SK-N-SH (cell line): ENCODE measurements around the gene ZNF614. TPM values are rescaled to one million over a fixed set of nuclear protein-coding genes. Genes with fewer than 3 reads are reported as not detected.

ENCODE experiments used
- CTCF ChIA-PET: fragments of 300-600, 350-600 bp; formaldehyde crosslinking; extraction: SDS; loops from one replicate; lab custom pipeline; 2021; lab: Yijun Ruan, JAX
- POLR2A ChIA-PET: fragments of 350-600 bp; sonication (Branson Sonifier 250); formaldehyde crosslinking; extraction: SDS; loops from one replicate; lab custom pipeline; 2020; ENCODE audit warnings: antibody characterized with exemption, inconsistent platforms; lab: Yijun Ruan, JAX
- DNase-seq: peaks from one replicate; pipeline ENCODE4 v3.0.0; 2012
- H2AFZ ChIP-seq: fragments of 200-600 bp; sonication (generic); 2 replicates; pipeline ENCODE4 v1.8.1; 2016; ENCODE audit warnings: antibody characterized with exemption, mild to moderate bottlenecking, low read depth
- H3F3A ChIP-seq: fragments of 200-600 bp; sonication (generic); replicated peaks from 2 replicates; pipeline ENCODE3; 2016; ENCODE audit warnings: antibody characterized with exemption, mild to moderate bottlenecking; ENCODE audit not compliant: insufficient read depth
- H3K27ac ChIP-seq, 2 experiments: fragments of 200-500 bp in 1 of 2; fragments of 200-600 bp in 1 of 2; sonication (Bioruptor generic) in 1 of 2; sonication (generic), shearing (Covaris generic) in 1 of 2; 2 replicates each; pipeline versions ENCODE4 v1.5.1 to v1.6.1; 2014 to 2016; ENCODE audit warnings: low read depth in 2 of 2, inconsistent platforms in 1 of 2, low read length in 1 of 2, mild to moderate bottlenecking in 1 of 2, mixed read lengths in 1 of 2
- H3K27me3 ChIP-seq: fragments of 200-600 bp; sonication (generic), shearing (Covaris generic); 2 replicates; pipeline ENCODE4 v1.6.1; 2016; ENCODE audit warnings: mixed run types; ENCODE audit not compliant: insufficient read depth
- H3K36me3 ChIP-seq, 2 experiments: fragments of 200-500 bp in 1 of 2; fragments of 200-600 bp in 1 of 2; sonication (Bioruptor generic) in 1 of 2; sonication (generic) in 1 of 2; replicated peaks in 1 of 2; 2 replicates each; pipeline versions ENCODE3 to v1.5.1; 2014 to 2016; ENCODE audit warnings: low read length in 1 of 2, mild to moderate bottlenecking in 1 of 2; ENCODE audit not compliant: insufficient read depth in 2 of 2, control insufficient read depth in 1 of 2
- H3K4me1 ChIP-seq, 2 experiments: fragments of 200-500 bp in 1 of 2; fragments of 200-600 bp in 1 of 2; sonication (Bioruptor generic) in 1 of 2; sonication (generic), shearing (Covaris generic) in 1 of 2; 2 replicates each; pipeline versions ENCODE4 v1.5.1 to v1.6.1; 2014 to 2016; ENCODE audit warnings: low read depth in 1 of 2, low read length in 1 of 2, mixed run types in 1 of 2; ENCODE audit not compliant: insufficient read depth in 2 of 2, control insufficient read depth in 1 of 2
- H3K4me2 ChIP-seq: fragments of 200-600 bp; sonication (generic), shearing (Covaris generic); 2 replicates; pipeline ENCODE4 v1.6.1; 2017; ENCODE audit warnings: mixed run types
- H3K4me3 ChIP-seq, 2 experiments: fragments of 200-500 bp in 1 of 2; fragments of 200-600 bp in 1 of 2; sonication (Bioruptor generic) in 1 of 2; sonication (generic), shearing (Covaris generic) in 1 of 2; 2 replicates each; pipeline versions ENCODE4 v1.5.1 to v1.8.1; 2014 to 2016; ENCODE audit warnings: low read depth in 2 of 2, inconsistent platforms in 1 of 2, low read length in 1 of 2, mild to moderate bottlenecking in 1 of 2, mixed read lengths in 1 of 2, moderate library complexity in 1 of 2
- H3K79me2 ChIP-seq: fragments of 200-600 bp; sonication (generic); 2 replicates; pipeline ENCODE4 v1.8.1; 2017; ENCODE audit warnings: mild to moderate bottlenecking; ENCODE audit not compliant: insufficient read depth
- H3K9ac ChIP-seq: fragments of 200-600 bp; sonication (generic); 2 replicates; pipeline ENCODE4 v1.6.1; 2017; ENCODE audit warnings: mixed run types
- H3K9me2 ChIP-seq: fragments of 200-600 bp; sonication (generic); 2 replicates; pipeline ENCODE4 v1.6.1; 2017; ENCODE audit warnings: mixed run types
- H3K9me3 ChIP-seq: fragments of 200-600 bp; sonication (generic); 2 replicates; pipeline ENCODE4 v1.6.1; 2017; ENCODE audit warnings: mixed run types, mild to moderate bottlenecking, moderate library complexity
- H4K20me1 ChIP-seq: fragments of 200-600 bp; sonication (generic); 2 replicates; pipeline ENCODE4 v1.6.1; 2017; ENCODE audit warnings: mild to moderate bottlenecking, mixed run types; ENCODE audit not compliant: insufficient read depth
- CHD2 ChIP-seq: fragments of 150-350 bp; IDR thresholded peaks from 2 replicates; pipeline ENCODE4 v1.6.1; 2018; ENCODE audit warnings: low read length; ENCODE audit not compliant: partially characterized antibody
- EZH2phosphoT487 ChIP-seq: fragments of 200-600 bp; sonication (generic); IDR thresholded peaks from 2 replicates; pipeline ENCODE4 v1.6.1; 2017; ENCODE audit warnings: low read depth, mixed run types, mild to moderate bottlenecking, antibody characterized with exemption, moderate library complexity, borderline replicate concordance
- FOSL2 ChIP-seq: IDR thresholded peaks from 2 replicates; pipeline ENCODE4 v1.4.0; 2012; ENCODE audit warnings: low read depth, mild to moderate bottlenecking, moderate library complexity, borderline replicate concordance
- FOXM1 ChIP-seq: IDR thresholded peaks from 2 replicates; pipeline ENCODE4 v1.4.0; 2012; ENCODE audit warnings: low read depth, mild to moderate bottlenecking
- JUND ChIP-seq: IDR thresholded peaks from 2 replicates; pipeline ENCODE4 v1.4.0; 2012
- MEF2A ChIP-seq: IDR thresholded peaks from 2 replicates; pipeline ENCODE4 v1.4.0; 2012; ENCODE audit warnings: low read depth, borderline replicate concordance
- MXI1 ChIP-seq: IDR thresholded peaks from 2 replicates; pipeline ENCODE4 v1.6.1; 2012; ENCODE audit warnings: mild to moderate bottlenecking, low read depth, low read length, improper control_type of control experiment
- RAD21 ChIP-seq: IDR thresholded peaks from 2 replicates; pipeline ENCODE4 v1.6.1; 2012; ENCODE audit warnings: mild to moderate bottlenecking, low read length
- RCOR1 ChIP-seq: fragments of 150-350 bp; IDR thresholded peaks from 2 replicates; pipeline ENCODE4 v1.6.1; 2017; ENCODE audit warnings: antibody characterized with exemption, low read length
- RFX5 ChIP-seq: IDR thresholded peaks from 2 replicates; pipeline ENCODE4 v1.6.1; 2012; ENCODE audit warnings: mild to moderate bottlenecking, improper control_type of control experiment, low read length
- SMC3 ChIP-seq: IDR thresholded peaks from 2 replicates; pipeline ENCODE4 v1.6.1; 2012; ENCODE audit warnings: low read depth, low read length, improper control_type of control experiment
- WGBS: methylation state at CpG from one replicate; pipeline ENCODE4 v1.1.6; 2017; ENCODE audit warnings: low lambda C conversion rate; 5-methylcytosine and 5-hydroxymethylcytosine counted together
- polyA plus RNA-seq, 3 experiments: library from polyadenylated mRNA; depleted of rRNA; stranded (reverse); fragments of >200 nt; gene quantifications; 2 replicates each; pipeline ENCODE4 v1.2.3, GENCODE V29; 2012
- TF ChIP-seq, protein P1 (sequence below): IDR thresholded peaks from 2 replicates; pipeline ENCODE4; 2012
- TF ChIP-seq, protein P2 (sequence below): IDR thresholded peaks from 2 replicates; pipeline ENCODE4 v1.4.0; 2012; ENCODE audit warnings: low read depth, borderline replicate concordance
- TF ChIP-seq, protein P3 (sequence below): fragments of 200-600 bp; sonication (generic); IDR thresholded peaks from 2 replicates; pipeline ENCODE4 v1.6.1; 2017; ENCODE audit warnings: antibody characterized with exemption, mild to moderate bottlenecking, moderate library complexity
- TF ChIP-seq, protein P4 (sequence below): IDR thresholded peaks from 2 replicates; pipeline ENCODE4 v1.6.1; 2012; ENCODE audit warnings: mild to moderate bottlenecking, low read depth, low read length, moderate library complexity
- TF ChIP-seq, protein P5 (sequence below): IDR thresholded peaks from 2 replicates; pipeline ENCODE4 v1.4.0; 2012; ENCODE audit warnings: low read depth

ZNF614 gene
- polyA plus RNA-seq, 1 of the 3 experiments (the other 2 are of a cell fraction), result 2.8 TPM

DNA sequence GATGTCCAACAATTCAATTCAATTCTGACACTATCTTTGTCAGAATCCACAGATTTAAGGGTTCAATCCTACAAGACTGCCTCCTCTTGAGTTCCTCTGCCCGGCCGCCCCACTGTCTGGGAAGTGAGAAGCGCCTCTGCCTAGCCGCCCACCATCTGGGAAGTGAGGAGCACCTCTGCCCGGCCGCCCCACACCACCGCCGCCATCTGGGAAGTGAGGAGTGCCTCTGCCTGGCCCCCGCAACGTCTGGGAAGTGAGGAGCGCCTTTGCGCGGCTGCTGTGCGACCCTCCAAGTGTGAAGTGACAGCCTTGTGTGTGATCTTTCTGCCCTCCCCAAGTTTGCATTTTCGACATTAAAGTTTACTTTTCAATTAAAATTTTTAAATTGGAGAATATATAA lies 6.0 kb downstream of the ZNF614 start (continued):
- TF ChIP-seq, protein P1, sequence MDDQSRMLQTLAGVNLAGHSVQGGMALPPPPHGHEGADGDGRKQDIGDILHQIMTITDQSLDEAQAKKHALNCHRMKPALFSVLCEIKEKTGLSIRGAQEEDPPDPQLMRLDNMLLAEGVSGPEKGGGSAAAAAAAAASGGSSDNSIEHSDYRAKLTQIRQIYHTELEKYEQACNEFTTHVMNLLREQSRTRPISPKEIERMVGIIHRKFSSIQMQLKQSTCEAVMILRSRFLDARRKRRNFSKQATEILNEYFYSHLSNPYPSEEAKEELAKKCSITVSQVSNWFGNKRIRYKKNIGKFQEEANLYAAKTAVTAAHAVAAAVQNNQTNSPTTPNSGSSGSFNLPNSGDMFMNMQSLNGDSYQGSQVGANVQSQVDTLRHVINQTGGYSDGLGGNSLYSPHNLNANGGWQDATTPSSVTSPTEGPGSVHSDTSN, result no peak
- TF ChIP-seq, protein P2, sequence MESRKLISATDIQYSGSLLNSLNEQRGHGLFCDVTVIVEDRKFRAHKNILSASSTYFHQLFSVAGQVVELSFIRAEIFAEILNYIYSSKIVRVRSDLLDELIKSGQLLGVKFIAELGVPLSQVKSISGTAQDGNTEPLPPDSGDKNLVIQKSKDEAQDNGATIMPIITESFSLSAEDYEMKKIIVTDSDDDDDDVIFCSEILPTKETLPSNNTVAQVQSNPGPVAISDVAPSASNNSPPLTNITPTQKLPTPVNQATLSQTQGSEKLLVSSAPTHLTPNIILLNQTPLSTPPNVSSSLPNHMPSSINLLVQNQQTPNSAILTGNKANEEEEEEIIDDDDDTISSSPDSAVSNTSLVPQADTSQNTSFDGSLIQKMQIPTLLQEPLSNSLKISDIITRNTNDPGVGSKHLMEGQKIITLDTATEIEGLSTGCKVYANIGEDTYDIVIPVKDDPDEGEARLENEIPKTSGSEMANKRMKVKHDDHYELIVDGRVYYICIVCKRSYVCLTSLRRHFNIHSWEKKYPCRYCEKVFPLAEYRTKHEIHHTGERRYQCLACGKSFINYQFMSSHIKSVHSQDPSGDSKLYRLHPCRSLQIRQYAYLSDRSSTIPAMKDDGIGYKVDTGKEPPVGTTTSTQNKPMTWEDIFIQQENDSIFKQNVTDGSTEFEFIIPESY, result no peak

DNA sequence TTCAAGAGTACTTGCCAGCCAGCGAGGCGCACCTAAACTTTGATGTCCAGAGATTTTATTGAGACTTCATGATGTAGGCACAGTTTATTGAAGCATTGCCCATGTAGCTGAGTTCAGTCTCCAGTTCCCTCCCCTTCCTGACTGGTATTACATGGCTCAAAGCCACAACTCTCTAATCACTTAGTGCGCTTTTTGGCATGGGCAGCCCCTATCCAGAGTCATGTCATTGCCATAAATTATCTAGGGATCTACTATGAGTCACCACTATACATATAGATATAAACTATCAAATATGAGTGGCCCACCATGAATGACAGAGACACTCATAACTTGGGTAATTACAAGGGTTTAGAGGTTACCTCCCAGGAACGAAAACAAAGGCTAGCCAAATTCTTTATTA lies 7.7 kb downstream of the ZNF614 start:
- Histone ChIP-seq H2AFZ (no peak overlapping the region), H3K36me3 (peaks cover 88 to 95% of the 10 kb centered on the region in 2 experiments), H3F3A (no peaks in the 10 kb centered on the region), H3K79me2 (peaks cover 6% of the 10 kb centered on the region; the same call in 1 of the 2 replicates), H3K4me1 (no peaks in the 10 kb centered on the region), H3K9me2 (no peaks in the 10 kb centered on the region), H4K20me1 (no peaks in the 10 kb centered on the region), H3K4me2 (no peak overlapping the region), H3K27me3 (no peaks in the 10 kb centered on the region), H3K9ac (no peak overlapping the region), H3K27ac (no peak overlapping the region), H3K9me3 (no peaks in the 10 kb centered on the region; the same call in 1 of the 2 replicates), H3K4me3 (no peak overlapping the region; a peak in 1 of 4 replicates)
- WGBS, result 93% methylated on average over 4 of the region's 4 CpGs
- POLR2A ChIA-PET, result no interaction called here
- TF ChIP-seq RCOR1 (no peak), SMC3 (no peak), RAD21 (no peak), CHD2 (no peak), MEF2A (no peak), JUND (no peak), FOXM1 (no peak), FOSL2 (no peak), RFX5 (no peak), EZH2phosphoT487 (no peak), MXI1 (no peak)
- TF ChIP-seq, protein P1, result no peak
- TF ChIP-seq, protein P3, sequence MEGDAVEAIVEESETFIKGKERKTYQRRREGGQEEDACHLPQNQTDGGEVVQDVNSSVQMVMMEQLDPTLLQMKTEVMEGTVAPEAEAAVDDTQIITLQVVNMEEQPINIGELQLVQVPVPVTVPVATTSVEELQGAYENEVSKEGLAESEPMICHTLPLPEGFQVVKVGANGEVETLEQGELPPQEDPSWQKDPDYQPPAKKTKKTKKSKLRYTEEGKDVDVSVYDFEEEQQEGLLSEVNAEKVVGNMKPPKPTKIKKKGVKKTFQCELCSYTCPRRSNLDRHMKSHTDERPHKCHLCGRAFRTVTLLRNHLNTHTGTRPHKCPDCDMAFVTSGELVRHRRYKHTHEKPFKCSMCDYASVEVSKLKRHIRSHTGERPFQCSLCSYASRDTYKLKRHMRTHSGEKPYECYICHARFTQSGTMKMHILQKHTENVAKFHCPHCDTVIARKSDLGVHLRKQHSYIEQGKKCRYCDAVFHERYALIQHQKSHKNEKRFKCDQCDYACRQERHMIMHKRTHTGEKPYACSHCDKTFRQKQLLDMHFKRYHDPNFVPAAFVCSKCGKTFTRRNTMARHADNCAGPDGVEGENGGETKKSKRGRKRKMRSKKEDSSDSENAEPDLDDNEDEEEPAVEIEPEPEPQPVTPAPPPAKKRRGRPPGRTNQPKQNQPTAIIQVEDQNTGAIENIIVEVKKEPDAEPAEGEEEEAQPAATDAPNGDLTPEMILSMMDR, result no peak
- TF ChIP-seq, protein P4, sequence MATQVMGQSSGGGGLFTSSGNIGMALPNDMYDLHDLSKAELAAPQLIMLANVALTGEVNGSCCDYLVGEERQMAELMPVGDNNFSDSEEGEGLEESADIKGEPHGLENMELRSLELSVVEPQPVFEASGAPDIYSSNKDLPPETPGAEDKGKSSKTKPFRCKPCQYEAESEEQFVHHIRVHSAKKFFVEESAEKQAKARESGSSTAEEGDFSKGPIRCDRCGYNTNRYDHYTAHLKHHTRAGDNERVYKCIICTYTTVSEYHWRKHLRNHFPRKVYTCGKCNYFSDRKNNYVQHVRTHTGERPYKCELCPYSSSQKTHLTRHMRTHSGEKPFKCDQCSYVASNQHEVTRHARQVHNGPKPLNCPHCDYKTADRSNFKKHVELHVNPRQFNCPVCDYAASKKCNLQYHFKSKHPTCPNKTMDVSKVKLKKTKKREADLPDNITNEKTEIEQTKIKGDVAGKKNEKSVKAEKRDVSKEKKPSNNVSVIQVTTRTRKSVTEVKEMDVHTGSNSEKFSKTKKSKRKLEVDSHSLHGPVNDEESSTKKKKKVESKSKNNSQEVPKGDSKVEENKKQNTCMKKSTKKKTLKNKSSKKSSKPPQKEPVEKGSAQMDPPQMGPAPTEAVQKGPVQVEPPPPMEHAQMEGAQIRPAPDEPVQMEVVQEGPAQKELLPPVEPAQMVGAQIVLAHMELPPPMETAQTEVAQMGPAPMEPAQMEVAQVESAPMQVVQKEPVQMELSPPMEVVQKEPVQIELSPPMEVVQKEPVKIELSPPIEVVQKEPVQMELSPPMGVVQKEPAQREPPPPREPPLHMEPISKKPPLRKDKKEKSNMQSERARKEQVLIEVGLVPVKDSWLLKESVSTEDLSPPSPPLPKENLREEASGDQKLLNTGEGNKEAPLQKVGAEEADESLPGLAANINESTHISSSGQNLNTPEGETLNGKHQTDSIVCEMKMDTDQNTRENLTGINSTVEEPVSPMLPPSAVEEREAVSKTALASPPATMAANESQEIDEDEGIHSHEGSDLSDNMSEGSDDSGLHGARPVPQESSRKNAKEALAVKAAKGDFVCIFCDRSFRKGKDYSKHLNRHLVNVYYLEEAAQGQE, result no peak
- TF ChIP-seq, protein P5, sequence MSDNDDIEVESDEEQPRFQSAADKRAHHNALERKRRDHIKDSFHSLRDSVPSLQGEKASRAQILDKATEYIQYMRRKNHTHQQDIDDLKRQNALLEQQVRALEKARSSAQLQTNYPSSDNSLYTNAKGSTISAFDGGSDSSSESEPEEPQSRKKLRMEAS, result no peak
- CTCF ChIA-PET, result no interaction called here
- DNase-seq, result no peak
